ENCODE measurements around the gene FBP1.

The FBP1 gene

DNA sequence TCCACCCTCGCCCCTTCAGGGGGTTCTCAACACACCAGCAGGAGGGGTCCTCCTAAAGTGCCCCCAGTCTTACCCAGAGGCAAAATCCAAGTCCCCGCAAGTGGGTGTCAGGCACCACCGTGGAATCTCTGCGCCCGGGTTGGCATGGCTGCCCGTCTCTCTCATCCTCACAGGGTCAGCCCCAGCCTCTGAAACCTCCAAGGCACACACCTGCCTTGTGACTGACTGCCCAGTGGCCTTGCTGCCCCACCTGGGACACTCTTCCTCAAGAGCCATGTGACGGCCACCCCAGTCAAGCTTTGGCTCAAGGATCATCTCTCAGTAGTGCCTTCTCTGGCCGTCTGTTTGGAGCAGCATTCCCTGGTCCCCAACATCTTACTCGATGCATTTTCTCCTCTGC, 50.6 kb downstream of the FBP1 start:
- TF ChIP-seq, protein P1, sequence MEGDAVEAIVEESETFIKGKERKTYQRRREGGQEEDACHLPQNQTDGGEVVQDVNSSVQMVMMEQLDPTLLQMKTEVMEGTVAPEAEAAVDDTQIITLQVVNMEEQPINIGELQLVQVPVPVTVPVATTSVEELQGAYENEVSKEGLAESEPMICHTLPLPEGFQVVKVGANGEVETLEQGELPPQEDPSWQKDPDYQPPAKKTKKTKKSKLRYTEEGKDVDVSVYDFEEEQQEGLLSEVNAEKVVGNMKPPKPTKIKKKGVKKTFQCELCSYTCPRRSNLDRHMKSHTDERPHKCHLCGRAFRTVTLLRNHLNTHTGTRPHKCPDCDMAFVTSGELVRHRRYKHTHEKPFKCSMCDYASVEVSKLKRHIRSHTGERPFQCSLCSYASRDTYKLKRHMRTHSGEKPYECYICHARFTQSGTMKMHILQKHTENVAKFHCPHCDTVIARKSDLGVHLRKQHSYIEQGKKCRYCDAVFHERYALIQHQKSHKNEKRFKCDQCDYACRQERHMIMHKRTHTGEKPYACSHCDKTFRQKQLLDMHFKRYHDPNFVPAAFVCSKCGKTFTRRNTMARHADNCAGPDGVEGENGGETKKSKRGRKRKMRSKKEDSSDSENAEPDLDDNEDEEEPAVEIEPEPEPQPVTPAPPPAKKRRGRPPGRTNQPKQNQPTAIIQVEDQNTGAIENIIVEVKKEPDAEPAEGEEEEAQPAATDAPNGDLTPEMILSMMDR (IDR thresholded peaks at IDR 0.05), result no peak
- TF ChIP-seq ZFX (IDR thresholded peaks at IDR 0.05; ENCODE audit: borderline replicate concordance), result no peak

DNA sequence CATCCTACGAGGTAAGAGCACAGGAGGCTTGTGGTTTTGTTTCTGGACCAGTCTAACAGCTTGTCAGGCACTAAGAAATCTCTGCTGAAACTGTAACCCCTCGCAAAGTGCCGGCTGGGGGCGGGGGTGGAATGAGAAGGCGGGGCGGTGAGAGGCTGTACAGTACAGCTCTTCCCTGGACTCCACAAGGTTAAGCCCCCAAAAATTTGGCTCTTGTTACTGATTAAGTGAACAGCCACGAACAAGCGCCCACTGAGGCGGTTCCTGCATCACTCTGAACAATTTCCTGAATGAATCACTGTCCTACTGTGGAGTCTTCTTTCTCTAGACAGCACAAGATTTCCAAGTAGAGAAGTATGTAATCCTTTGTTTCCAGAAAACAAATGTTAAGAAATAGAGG, 52.5 kb downstream of the FBP1 start:
- TF ChIP-seq, protein P1 (IDR thresholded peaks at IDR 0.05), result no peak
- TF ChIP-seq ZFX (IDR thresholded peaks at IDR 0.05; ENCODE audit: borderline replicate concordance), result no peak
- no peak overlapping the region for H3K27ac ChIP-seq

More for the DNA sequence above, 50.6 kb downstream of the FBP1 start:
- no peak overlapping the region for H3K27ac ChIP-seq

DNA sequence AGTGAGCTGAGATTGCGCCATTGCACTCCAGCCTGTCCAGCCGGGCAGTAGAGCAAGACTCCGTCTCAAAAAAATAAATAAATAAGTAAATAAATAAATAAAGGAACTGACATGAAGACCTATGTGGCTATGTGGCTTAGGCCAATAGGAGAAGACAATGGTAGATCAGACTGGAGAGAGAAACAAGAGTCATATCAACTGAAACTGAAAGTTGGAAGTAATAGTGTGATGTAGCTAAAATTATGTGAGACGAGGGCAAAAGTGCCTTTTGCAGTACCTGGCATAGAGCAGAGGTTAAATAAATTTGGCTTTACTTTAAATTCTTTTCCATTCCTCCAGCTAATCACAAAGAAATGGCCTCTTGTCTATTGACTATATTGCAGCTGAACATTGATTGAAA, 53.0 kb downstream of the FBP1 start:
- TF ChIP-seq, protein P1 (IDR thresholded peaks at IDR 0.05), result no peak
- no peak for TF ChIP-seq ZFX (IDR thresholded peaks at IDR 0.05; ENCODE audit: borderline replicate concordance)
- H3K27ac ChIP-seq, result no peak overlapping the region

DNA sequence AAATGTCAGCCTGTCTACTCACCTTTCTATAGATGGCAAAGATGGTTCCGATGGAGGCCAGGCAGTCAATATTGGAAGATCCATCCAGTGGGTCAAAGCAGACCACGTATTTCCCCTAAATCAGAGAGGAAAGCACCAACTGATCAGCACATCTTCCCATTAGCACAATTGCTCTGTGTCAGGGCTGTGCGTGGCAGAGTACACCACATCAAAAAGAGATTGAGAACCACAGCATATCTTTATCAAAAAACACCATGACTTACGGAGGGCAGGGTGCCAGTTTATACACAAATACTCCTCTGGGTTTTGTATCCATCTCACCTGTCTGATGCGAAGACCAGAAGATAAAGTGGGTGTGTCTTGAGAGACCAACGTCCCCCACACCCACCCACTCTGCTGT, 54.8 kb downstream of the FBP1 start:
- TF ChIP-seq, protein P1 (IDR thresholded peaks at IDR 0.05), result no peak

DNA sequence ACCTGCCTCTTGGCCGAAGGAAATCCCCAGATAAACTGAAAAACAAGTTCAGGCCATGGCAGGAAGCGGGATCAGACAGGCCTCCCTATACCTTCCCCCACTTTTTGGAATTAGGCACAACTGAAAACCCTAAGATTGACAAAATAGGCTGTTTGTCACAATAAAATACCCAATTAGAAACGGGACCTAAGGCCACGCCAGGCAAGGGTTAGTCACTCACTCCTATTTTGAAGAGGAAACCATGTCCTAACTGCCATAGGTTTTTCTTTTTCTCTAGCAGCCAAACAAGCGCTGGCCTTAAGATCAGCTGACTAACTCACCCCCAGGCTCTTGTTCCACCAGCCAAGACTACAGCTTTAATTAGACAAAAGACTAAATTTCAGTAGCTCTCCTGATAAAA, 57.6 kb downstream of the FBP1 start:
- TF ChIP-seq, protein P1 (IDR thresholded peaks at IDR 0.05), result no peak
- TF ChIP-seq ZFX (IDR thresholded peaks at IDR 0.05; ENCODE audit: borderline replicate concordance), result no peak
- H3K27ac ChIP-seq, result no peak overlapping the region

More for the DNA sequence above, 54.8 kb downstream of the FBP1 start:
- H3K27ac ChIP-seq, result no peak overlapping the region

DNA sequence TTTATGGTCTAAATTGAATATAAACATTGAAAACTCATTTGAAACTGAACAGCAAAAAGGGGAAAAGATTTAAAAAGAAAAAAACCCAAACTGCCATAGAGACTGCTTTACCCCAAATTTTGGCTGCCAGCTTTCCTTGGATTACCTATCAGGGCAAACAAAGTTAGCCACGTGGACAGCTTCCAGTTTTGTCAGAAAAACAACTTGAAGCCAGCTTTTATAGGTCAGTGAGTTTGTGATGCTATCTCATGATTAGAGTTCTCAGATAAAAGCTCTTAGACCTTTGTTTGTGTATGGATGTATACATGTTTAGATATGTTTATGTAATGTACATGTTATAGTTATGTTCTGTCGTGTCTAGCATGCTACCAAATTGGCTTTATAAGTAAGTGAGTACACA, 61.7 kb downstream of the FBP1 start:
- no peak for TF ChIP-seq ZFX (IDR thresholded peaks at IDR 0.05; ENCODE audit: borderline replicate concordance)
- TF ChIP-seq, protein P1 (IDR thresholded peaks at IDR 0.05), result no peak
- H3K27ac ChIP-seq, result no peak overlapping the region

DNA sequence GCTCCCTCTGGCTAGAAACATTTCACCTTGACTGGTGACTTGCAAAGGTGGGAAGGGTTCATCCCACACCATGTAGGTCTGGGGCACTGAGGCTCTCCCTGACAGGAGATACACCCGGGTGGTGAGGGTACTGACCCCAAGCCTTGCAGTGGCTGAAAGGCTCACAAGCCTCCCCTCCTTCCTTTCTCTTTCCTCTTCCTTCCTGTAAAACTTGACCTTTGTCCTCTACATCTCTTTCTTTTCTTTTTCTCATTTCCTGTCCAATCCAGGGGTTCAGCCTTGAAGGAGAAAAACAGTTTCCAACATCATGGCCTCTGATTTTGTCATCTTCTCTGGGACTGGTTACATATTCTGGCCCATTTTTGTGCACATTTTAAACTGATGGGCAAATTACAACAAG, 62.3 kb downstream of the FBP1 start:
- TF ChIP-seq ZFX (IDR thresholded peaks at IDR 0.05; ENCODE audit: borderline replicate concordance), result no peak
- TF ChIP-seq, protein P1 (IDR thresholded peaks at IDR 0.05), result no peak

More for the DNA sequence above, 62.3 kb downstream of the FBP1 start:
- H3K27ac ChIP-seq, result no peak overlapping the region

Data from 22Rv1 (cell line).